ENCODE data around the gene CD48.

DNA sequence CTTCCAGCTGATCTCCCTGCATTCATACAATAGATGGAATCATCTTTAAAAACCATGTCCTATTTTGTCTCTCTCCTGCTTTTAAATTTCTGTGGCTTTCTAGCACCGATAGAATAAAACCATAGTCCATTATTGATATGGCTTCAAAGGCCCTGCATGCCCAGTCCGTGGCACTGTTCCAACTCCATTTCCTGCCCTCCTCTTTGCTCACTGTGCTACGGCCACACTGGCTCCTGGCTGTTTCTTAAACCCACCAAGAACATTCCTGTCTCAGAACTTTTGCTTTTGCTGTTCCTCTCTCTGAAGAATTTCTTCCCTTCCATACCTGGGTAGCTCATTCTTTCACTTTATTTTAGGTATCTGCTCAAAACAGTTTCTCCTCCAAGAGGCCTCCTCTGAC lies 72.0 kb downstream of the CD48 start:
- TF ChIP-seq POLR2A (IDR thresholded peaks at IDR 0.05) (no peak), CTCF (IDR thresholded peaks at IDR 0.05) (no peak), POLR2AphosphoS5 (IDR thresholded peaks at IDR 0.05) (no peak)
